ENCODE measurements around the gene MBLAC2.

GRCh38 chr5:90474235-90475107 lies at the start of gene MBLAC2, which contains the start of gene POLR3G:
- TF ChIP-seq CTCF (conservative IDR thresholded peaks at IDR 0.05) (peak; percentile 55), ZFX (IDR thresholded peaks at IDR 0.05) (peak; percentile 61; the same call in 1 of the 2 replicates)

Measured in C4-2B (cell line).